Measurements from ENCODE around the gene TGFA.

Gene TGFA

GRCh38 chr2:70580352-70580751 is 26.7 kb upstream of the TGFA start:
- H3K4me3 ChIP-seq (replicated peaks; ENCODE audit: low read depth, low read length) = no peak overlapping the region
- DNase-seq (ENCODE audit: extremely low read depth, low read depth) = no peak
- no peak for TF ChIP-seq CTCF (IDR thresholded peaks at IDR 0.05; ENCODE audit: low read depth, low read length, missing control alignments)

- DNase-seq (ENCODE audit: extremely low read depth, low read depth) = no peak
- no peak overlapping the region for H3K4me3 ChIP-seq (replicated peaks; ENCODE audit: low read depth, low read length)
- TF ChIP-seq CTCF (IDR thresholded peaks at IDR 0.05; ENCODE audit: low read depth, low read length, missing control alignments) = no peak
These were observed 21.0 kb upstream of the TGFA start for GRCh38 chr2:70574618-70575017.

- H3K4me3 ChIP-seq (replicated peaks; ENCODE audit: low read depth, low read length) = no peak overlapping the region
- TF ChIP-seq CTCF (IDR thresholded peaks at IDR 0.05; ENCODE audit: low read depth, low read length, missing control alignments) = no peak
- no peak for DNase-seq (ENCODE audit: extremely low read depth, low read depth)
These were observed 20.5 kb upstream of the TGFA start for GRCh38 chr2:70574109-70574508.

GRCh38 chr2:70570041-70570661 is 16.5 kb upstream of the TGFA start:
- peak; percentile 24 for DNase-seq (ENCODE audit: extremely low read depth, low read depth)
- no peak for TF ChIP-seq CTCF (IDR thresholded peaks at IDR 0.05; ENCODE audit: low read depth, low read length, missing control alignments)

GRCh38 chr2:70569559-70569958 is 15.9 kb upstream of the TGFA start:
- DNase-seq (ENCODE audit: extremely low read depth, low read depth) = no peak
- H3K4me3 ChIP-seq (replicated peaks; ENCODE audit: low read depth, low read length) = no peak overlapping the region
- no peak for TF ChIP-seq CTCF (IDR thresholded peaks at IDR 0.05; ENCODE audit: low read depth, low read length, missing control alignments)

More at GRCh38 chr2:70570041-70570661, 16.5 kb upstream of the TGFA start:
- H3K4me3 ChIP-seq (replicated peaks; ENCODE audit: low read depth, low read length) = no peak overlapping the region

GRCh38 chr2:70566906-70567305 is 13.3 kb upstream of the TGFA start:
- no peak for TF ChIP-seq CTCF (IDR thresholded peaks at IDR 0.05; ENCODE audit: low read depth, low read length, missing control alignments)
- no peak for DNase-seq (ENCODE audit: extremely low read depth, low read depth)
- no peak overlapping the region for H3K4me3 ChIP-seq (replicated peaks; ENCODE audit: low read depth, low read length)

- TF ChIP-seq CTCF (IDR thresholded peaks at IDR 0.05; ENCODE audit: low read depth, low read length, missing control alignments) = no peak
- no peak overlapping the region for H3K4me3 ChIP-seq (replicated peaks; ENCODE audit: low read depth, low read length)
- DNase-seq (ENCODE audit: extremely low read depth, low read depth) = no peak
These were observed 12.8 kb upstream of the TGFA start for GRCh38 chr2:70566464-70566863.

Measured in HFF-Myc (cell line).